Amniotic stem cell (primary cell): Measurements from ENCODE around the gene ESRP2.
A peak's percentile ranks its signal among the peaks of the same experiment; 100 is the strongest.

Source experiments
- DNase-seq: peaks from one replicate; lab custom pipeline; 2025; lab: John Stamatoyannopoulos, UW

The ESRP2 gene

DNA sequence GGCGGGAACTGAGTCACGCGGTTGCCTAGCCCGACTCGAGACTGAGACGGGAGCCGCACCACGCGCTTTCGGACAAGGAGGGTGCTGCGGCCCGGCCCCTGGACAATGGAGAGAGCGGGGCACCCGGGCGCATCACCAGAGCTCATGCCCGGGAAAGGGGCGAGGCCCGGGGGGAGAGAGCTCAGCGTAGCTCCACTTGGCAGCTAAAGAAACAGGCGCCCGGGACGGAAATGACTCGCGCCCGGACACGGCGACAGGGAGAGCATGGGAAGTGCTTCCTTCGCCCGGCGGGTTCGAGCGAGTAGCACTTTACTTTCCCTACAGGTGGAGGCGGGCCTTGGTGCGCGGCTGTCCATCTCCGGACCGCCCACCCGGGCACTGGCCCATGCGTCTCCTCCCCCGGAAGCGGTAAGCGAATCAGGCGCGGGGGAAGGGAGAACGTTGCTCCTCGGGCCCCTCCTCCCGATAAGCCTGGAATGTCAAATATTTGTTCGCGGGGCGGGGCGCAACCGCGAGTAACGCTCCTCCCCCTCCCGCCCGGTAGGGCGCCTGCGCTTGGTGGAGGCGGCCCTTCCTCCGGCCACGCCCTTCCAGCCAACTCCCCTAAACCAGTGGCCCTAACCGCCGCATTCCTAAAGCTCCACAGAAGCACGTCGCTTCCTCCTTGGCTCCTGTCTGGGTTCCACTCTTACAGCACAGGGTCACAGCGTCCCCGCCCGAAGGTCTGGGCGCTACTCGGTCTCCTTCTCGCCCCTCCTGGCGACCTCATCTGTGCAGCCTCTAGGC, 1.5 kb upstream of the ESRP2 start:
- peak; percentile 94 for DNase-seq

DNA sequence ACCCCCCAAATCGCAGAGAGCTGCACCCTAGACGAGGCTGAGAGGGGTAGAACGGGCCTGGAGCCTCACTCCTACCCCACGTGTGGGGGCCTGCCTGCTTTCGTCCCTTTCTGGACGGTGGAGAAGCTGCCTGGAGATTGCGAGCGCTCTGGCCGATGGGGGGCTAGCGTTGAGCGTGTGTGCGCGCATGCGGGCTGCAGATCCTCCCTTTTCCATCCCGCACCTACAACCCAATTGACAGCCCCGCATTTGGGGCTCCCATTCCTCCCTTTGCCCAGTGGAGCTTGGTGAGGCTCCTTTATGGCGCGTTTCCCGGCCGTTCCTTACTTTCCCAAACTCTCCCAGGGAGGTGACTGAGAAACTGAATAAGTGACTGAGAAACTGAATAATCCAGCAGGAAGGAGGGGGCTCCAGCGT, 907 bp upstream of the ESRP2 start:
- DNase-seq, result no peak

DNA sequence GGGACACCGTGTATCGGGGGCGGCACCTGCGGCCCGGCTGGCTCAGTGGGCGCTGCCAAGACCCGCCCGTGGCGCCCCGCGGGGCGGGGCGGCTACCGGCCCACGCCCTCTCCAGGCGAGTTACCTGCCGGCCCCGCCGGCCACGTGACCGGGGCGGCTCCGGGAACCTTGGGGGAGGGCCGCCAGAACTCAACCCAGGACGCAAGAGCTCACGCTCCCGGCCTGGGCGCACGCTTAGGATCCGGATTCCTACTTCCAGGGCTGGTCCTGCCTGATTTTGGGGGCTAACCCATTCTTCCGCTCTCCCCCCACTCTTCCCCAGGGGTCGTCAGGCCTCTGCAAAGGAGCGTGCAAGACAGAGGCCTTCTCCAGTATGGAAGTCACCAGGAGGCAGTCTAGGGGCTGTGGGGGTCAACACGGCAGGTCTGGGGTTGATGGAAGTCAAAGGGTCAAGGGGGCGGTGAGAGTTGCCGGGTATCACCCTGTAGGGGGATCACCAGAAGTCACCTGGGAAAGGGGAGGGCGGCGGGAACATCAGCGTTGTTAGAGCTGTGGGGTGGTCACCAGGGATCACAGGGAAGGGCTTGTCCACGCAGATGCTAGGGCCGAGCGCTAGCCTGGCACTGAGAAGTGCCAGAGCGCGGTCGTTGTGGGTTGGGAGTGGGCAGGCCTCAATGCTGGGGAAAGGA, 354 bp upstream of the ESRP2 start:
- no peak for DNase-seq

DNA sequence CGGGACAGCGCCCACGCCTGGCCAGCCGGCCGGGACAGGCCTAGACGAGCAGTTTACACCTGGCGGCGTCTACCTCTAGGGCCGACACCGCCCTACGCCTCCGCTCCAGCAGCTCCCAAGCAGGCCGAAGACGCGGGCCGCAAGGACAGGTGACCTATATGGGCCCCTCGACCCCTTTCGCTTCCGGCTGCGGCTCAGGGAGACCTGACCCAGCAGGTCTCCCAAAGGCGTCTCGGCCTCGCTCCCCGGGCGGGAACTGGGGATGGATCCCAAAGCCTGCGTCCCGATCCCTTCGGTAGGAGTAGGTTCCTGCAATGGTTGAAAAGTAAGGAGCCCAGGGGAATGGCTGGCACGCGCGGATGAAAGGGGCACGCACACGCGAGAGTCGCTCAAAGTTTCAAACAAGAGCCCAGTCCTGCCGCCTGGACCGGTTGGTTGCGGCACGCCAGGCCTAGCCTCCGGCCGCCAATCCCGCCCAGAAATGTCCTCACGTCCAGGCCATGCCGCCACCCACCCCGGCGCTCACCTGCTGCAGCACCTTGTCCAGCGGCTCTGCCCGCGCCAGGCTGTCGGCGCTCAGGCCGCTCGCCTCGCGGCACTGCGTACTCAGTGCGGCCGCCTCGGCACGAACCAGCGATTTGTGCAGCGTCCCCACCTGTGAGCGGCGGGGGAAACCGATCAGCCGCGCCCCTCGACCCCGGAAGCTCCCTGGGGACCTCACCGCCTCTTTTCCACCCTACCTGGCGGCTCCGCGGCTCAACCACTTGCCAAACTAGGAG, 630 bp downstream of the ESRP2 start:
- DNase-seq, result no peak

DNA sequence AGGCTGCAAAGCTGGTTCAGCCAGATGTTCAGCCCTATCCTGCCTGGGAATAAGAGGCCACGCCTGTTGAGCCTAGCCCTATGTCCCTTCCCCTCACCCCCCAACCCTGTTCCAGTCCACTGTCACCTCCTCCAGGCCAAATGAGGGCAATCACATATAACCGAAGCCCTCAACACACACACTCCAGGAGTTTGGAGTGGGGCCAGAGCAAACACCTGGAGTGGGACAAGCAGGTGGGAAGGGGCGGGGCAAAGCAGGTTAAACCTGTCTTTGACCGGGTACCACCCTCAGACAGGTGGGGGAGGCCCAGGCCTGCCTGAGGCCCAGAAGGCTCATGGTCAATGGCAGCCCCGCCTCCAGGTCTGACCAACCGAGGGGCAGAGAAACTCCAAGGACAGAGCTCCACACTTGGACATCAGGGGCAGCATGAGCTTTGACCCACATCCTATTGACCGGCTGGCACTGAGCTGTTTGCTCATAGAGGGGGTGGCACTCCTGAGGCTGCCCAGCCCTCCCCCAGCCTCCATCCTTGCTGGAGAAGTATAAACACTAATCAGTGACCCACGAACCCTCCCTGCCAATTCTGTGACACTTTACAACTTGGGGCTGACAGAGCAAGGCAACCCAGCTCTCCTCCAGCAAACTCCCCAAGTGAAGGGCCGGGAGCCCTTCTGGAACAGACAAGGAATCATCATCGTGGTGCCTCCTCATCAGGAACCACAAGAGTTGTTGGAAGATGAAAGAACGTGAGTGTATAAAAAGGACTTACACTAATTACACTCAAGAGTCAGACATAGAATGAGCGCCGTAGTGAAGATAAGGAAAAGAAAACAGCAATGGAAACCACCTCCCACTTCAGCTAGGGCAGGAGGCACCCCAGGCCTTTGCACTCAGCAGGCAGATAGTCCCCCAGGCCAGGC, 1.5 kb downstream of the ESRP2 start:
- no peak for DNase-seq

DNA sequence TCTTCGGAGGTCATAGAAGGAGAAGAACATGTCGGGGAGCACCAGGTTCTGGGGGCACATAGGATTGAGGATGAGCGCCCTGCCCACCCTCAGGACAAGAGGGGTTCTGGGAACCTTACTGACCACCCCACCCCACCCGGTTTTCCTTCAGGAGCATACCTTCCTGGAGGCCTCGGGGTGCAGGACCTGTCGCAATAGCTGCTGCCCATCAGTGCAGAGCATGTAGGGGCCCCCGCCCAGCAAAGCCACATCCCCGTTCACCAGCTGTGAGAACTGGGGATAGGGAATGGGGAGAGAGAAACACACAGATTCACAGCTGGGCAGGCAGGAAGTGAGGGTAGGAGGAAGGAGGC, 2.1 kb downstream of the ESRP2 start:
- no peak for DNase-seq

DNA sequence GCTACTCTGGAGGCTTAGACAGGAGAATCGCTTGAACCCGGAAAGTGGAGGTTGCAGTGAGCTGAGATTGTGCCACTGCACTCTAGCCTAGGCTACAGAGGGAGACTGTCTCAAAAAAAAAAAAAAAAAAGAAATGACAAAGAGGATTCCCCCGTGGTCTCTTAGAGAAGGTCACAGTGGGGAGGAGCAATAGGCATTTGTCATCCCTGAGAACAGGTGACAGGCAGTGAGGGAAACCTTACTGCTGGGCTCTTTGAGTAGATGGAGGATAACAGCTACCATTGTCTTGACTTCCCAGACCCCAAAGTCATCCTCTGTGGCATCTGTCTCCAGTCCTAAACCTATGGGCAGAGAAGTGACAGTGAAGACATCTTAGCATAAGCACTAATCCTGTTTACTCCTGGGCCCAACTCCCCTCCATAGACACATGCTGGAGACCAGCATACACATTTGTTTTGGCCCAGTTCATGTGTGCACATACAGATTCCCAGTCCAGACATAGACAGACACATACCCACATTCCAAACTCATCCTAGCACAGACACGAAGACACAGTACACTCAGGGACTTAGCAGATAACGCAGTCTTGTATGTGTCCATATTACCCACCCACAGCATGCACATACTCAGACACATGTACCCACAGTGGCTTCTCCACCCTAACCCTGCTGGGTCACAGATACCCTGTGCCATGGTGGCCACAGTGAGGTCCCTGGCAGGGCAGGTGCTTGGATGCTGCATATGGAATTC, 2.7 kb downstream of the ESRP2 start:
- DNase-seq, result no peak

DNA sequence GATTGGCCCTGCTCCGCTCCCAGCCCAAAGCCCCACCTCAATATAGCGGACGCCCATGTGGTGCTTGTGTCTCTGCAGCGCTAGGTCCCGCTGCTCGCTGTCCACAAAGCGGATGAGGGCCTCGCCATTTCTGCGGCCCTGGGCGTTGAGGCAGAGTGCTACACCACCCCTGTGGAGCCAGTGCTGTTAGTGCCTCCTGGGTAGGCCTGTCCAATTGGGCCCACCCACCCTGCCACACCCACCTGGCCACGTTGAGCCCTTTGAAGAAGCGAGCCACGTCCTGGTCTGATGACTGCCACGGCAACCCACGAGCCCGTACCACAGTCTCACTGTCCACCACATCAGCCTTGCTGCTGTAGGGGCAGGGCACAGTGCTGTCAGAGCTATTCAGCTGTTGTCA, 3.6 kb downstream of the ESRP2 start:
- no peak for DNase-seq

DNA sequence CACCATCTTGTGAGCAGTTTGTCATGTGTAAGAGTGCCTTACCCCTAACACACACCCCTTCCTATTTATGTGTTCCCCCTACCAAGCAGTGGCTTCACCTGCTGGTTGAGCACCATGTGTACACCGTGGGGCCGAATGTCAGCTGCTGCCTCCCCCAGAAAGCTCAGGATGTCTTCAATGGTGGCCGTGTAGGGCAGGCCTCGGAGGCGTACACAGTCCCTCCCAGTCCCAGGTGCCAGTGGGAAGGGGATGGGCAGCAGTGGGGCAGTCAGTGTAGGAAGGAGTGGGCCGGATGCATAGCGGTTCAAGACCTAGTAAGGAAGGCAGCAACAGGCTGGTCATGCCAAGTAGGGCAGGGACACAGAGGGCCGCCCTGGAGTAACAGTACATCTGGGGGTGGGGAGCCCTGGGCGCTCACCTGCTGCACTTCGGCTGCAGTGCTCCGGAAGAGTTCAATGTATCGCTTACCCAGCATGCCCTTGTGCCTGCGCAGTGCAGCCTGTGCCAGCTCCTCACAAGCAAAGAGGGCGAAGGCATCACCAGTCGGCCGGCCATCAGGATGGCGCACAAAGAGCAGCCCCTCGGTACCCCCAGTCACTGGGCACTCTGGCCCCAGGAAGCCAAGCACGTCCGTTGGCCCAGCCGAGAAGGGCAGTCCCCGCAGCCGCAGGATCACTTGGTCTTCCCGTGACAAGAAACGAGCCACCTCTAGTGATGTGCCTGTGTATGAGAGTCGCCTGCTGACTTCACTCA, 4.4 kb downstream of the ESRP2 start:
- no peak for DNase-seq

DNA sequence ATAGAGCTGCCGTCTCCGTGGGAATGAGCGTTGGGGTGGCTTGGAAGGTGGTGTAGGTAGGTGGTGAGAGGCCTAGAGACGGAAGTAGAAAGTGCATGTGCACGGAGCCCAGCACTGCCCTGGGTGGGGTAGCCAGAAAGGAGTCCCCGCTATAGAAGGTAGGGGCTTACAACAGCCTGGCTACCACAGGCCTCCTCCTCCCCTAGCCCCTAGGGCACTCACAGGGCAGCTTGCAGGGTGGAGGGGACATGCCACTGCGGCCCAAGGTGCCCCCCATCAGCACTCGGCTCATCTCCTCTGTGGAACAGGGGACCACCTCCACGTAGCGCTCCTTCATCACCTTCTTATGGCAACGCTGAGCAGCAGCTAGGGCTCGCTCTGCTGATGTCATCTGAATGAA, 5.0 kb downstream of the ESRP2 start:
- no peak for DNase-seq

DNA sequence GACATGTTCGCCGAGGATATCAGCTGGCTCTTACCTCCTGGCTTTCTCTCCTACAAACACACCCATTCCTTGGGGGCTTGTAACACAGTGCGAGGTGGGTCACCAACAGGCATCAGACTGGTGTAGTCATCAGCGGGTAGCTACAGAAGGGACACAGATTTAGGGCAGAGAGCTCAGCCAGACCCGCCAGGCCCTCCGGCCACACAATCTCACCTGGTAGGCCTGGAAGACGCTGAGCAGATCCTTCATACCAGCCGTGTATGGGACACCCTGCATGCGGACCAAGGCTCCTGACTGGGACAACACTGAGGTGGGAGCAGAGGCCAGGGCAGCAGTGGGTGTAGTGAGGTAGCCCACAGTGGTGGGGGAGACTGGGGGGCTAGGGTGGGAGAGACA, 5.8 kb downstream of the ESRP2 start:
- no peak for DNase-seq

DNA sequence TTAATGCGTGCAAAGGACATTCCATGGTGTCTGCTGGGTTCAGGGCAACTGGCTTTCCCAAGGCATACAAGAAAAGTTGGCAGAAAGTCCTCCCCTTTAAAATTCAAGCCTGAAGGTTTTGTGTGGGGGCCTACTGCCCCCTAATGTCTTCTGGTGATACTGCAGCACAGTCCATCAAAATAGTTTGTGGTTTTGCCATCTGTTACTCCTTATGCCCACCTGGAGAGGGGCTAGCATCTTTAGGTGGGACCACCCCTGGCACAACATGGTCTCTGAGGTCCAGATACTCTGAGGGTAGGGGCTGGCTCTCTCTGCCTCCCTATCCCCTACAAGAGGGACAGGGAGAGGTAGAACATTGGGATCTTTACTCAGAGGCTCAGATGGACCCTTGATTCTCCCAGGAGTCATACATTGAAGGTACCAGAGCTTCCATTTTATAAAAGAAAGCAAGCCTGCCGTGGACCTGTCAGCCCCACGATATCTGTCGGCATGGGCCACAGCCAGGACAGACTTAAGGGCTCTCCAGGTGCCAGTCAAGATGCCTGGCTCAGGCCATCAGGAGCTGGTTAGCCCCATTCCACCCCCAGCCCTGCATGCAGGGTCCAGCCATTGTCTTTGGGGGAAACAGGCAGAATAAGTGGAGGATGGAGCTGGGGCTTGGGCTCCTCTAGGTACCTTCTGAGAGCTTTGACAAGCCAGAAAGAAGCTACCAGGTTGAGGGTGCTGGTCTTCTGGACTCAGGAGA, 6.3 kb downstream of the ESRP2 start:
- DNase-seq, result peak; percentile 22

DNA sequence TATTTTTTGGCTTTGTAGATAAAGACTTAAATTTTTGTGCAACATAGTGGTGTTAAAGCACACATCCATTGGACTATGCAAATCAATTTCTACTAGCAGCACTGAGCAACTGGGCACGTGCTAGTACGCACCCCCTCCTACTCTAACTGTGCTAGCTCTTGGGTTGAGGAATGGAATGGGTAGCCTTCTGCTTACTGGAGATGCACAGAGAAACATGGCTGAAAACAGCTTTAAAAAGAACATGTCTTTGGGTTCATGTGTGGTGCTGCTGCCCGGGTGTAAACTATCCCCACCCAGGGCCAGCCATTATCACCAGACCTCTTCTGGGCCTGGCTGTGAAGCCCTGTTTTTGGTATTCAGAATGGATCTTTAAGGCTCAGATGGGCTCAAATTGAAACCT, 7.3 kb downstream of the ESRP2 start:
- DNase-seq, result no peak

DNA sequence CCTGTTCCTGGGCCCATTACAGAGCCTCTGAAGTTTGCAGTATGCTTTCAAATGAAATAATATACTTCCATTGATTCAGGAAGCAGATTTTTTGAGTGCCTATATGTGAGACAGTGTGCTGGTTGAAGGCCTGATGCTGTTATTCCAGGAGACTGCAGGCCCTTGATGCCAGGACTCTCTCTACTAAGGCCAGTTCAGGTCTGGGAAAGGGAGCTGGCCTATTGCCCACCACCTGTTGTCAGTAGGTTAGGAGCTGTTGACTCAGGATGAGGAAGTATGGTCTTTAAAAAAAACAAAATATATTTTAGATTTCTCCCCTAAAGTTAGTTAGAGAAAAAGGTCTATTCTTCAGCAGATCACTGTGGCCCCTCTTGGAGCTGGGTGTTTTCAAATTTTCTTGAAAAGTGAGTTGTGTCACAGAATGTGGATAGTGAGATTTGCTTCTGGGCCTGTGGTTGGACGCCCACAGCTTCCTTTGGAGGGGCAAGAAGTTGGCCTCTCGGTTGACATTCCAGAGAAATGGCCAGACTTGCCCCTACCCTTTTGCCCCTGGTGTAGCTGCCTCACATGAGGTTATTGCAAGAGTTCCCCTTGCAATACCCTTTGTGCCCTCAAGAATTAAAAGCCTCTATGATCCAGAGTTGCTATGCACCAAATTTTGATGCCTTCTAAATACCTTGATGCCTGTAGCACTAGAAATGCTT, 7.9 kb downstream of the ESRP2 start:
- no peak for DNase-seq

DNA sequence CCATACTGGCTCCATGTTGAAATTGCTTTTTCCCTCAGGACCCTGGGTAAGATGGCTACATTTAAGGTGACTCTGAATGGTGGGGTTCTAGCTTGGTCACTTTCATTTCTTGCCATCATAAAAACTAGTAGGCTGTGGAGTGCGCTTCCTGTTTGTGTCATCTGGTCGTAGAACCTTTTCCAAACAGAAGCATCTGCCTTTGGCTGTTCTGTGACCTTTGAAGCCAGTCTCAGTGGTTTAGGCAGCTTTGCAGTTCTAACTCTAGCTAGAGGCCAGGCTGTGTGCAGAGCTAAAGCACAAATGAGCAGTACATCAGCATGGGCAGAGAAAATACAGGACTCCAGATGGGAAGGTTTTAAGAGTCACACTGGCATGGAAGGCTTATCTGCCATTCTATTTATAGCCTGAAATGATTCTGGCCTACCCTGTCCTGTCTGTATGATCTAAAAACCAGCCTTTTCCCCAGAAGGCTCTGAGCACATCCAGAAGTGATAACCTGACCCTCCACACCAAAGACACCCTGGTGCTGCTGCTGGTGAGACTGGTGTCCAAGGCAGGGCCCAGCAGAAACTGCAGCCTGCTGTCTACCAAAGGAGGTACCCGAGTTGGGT, 8.6 kb downstream of the ESRP2 start:
- no peak for DNase-seq

DNA sequence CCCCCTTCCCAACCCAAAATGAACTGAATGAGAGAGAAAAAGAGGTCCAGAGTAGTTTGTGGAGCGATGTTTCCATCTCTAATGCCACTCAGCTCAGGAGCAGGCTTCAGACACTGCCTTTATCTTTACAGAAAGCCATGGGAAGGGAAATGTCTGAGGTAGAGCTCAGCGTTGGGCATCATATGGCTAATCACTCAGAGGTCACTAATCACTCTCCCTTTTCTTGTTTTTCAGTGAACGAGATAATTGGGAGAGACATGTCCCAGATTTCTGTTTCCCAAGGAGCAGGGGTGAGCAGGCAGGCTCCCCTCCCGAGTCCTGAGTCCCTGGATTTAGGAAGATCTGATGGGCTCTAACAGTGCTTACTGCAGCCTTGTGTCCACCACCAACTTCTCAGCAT, 9.8 kb downstream of the ESRP2 start:
- DNase-seq, result no peak

DNA sequence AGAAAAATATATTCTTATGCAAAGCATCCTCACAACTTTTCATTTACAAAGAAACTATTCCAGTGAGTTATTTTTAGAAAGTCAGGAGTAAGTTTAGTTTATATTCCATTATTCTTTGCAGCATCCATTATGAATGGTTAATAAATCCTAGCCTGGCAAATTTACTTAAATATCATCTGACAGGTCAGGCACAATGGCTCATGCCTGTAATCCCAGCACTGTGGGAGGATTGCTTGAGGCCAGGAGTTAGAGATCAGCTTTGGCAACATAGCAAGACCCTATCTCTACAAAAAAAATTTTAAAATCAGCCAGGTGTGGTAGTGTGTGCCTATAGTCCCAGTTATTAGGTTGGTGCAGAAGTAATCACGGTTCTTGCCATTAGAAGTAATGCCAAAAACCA, 12.9 kb downstream of the ESRP2 start:
- DNase-seq, result no peak

DNA sequence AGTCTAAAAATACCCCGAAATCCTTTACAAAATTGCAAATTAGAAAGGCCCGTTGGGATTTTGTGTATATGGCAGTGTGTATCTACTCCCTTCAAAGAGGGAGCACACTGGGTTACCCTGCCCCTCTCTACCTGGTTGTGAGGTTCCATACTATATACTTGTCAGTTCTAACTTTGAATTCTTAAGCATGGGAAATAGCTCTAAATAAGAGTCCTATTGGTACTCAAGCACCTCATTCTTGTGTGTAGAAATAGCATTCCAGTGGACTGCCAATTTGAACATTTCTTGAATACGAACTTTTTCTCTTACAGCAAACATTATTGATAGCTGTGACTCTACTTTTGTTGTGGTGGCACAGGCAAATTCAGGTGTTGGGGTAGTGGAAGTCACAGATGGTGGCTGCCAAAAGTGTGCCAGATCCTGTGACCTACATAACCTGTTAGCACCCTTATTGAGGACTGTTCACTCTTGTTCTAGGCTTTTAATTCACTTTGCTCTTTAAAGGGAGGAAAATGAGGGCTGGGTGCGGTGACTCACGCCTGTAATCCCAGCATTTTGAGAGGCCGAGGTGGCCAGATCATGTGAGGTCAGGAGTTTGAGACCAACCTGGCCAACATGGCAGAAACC, 16.1 kb downstream of the ESRP2 start:
- DNase-seq, result no peak
